ENCODE data around the gene C15orf40. TPM values are rescaled to one million over a fixed set of nuclear protein-coding genes. Genes with fewer than 3 reads are reported as not detected.
A peak's percentile ranks its signal among the peaks of the same experiment; 100 is the strongest.
"Not testable (repeated sequence)": the region's sequence is repeated elsewhere in the genome, so short reads cannot be mapped to it uniquely, and the experiment has no call there.

C15orf40 gene
- 3.5 and 5.8 TPM in 2 replicates for total RNA-seq

GRCh38 chr15:83011271-83012075, at the start of gene C15orf40:
TSS of gene C15orf40 (minus strand) at chr15:83011639. CDS start at chr15:83011607, 32 bp downstream.
- DNase-seq (ENCODE audit: low read depth): peak; percentile 74

- DNase-seq (ENCODE audit: low read depth): no peak
These were observed 46.4 kb upstream of the C15orf40 start for GRCh38 chr15:83057696-83058376.

GRCh38 chr15:83057002-83057401, 45.6 kb upstream of the C15orf40 start:
- no peak for DNase-seq (ENCODE audit: low read depth)

DNA sequence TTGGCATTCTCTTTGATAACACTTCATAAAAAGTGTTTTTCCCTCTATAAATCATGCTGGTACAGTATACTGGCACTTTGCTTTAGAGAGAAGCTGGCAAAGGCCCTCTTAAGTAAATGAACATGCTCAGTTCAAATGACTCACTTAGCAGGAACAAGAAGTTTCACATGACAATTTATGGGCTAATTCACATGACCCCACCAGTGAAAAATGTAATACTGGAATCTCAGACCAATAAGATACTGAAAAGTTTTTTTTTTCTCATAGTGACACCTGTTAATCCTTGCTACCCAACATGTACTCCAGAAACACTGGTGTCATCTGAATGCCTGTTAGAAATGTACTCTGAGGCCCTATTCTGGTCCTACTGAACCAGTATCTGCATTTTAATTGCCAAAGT, 41.7 kb upstream of the C15orf40 start:
- peak; percentile 86 for DNase-seq (ENCODE audit: low read depth)

DNA sequence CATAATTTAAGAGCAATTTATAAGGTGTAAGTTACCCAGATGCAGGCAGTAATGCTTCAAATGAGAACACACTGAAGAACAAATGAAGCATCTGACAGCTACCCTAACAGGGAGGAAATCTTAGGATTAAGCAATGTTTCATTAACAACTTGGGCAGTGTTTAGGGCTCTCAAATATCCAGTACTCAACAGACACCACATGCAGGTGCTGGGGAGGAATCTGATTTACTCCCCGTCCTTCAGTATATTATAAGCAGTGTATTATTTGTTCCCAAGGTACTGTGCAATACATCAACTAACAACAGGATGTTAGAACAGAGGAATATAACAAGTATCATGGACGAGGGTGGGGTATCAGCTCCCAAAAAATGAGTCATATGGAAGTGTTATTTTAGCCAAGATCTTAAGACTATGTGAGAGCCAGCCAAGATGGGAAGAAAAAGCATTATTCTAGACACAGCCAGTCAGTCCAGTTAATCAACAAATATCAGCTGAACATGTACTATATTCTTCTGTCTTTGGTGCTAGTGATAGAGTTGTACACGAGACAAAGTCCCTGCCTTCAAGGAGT, 35.2 kb upstream of the C15orf40 start:
- peak; percentile 63 for DNase-seq (ENCODE audit: low read depth)

DNA sequence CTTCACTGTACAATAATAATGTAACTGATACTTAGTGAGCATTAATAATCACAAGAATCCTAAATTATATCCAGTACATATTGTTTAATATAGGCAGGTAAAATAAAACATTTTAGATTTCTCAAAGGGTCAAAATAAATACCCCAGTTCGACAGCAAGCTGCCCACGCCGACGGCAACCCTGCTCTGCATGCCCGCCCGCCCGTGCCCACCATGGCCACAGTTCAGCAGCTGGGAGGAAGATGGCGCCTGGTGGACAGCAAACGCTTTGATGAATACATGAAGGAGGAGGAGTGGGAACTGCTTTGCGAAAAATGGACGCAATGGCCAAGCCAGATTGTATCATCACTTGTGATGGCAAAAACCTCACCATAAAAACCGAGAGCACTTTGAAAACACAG, 32.7 kb upstream of the C15orf40 start:
- no peak for DNase-seq (ENCODE audit: low read depth)

GRCh38 chr15:83039206-83039605, 27.8 kb upstream of the C15orf40 start:
- DNase-seq (ENCODE audit: low read depth): no peak

DNA sequence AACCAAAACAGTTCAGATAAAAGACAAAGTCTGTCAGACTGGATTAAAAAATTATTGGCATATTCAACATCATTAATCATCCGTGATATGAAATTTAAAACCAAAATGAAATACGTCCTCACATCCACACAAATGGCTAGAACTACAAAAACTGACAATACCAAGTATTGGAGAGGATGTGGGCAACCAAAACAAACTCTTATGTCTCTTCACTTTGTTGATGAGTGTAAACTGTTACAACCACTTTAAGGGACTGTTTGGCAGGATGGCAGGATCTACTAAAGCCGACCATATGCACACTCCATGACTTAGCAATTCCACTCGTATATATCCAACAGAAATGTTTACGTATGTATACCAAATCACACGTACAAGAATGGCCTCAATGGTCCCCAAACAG, 24.8 kb upstream of the C15orf40 start:
- DNase-seq (ENCODE audit: low read depth): no peak

GRCh38 chr15:83031234-83031633, 19.8 kb upstream of the C15orf40 start:
- DNase-seq (ENCODE audit: low read depth): not testable (repeated sequence)

DNA sequence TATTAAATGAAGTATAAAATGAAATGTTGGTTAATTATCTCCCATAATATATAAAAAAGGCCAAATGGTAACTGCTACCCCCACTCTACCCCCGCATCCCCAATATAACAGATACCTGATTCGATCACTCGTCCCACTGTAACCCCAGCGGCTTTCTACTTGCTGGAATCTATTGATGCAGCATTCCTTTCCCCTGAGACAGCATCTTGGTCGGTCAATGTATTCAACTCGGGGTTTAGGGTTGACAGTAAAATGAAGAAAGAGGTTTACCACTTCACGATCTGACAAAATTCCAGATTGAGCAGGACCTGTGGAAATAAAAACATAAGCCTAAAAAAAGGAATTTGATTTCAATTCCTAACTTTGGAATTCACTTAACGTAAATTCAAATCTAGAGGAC, 18.6 kb upstream of the C15orf40 start:
- peak; percentile 19 for DNase-seq (ENCODE audit: low read depth)

GRCh38 chr15:83018436-83018835, 7.0 kb upstream of the C15orf40 start:
- peak; percentile 50 for DNase-seq (ENCODE audit: low read depth)

- DNase-seq (ENCODE audit: low read depth): no peak
These were observed 5.5 kb upstream of the C15orf40 start for GRCh38 chr15:83016906-83017305.

DNA sequence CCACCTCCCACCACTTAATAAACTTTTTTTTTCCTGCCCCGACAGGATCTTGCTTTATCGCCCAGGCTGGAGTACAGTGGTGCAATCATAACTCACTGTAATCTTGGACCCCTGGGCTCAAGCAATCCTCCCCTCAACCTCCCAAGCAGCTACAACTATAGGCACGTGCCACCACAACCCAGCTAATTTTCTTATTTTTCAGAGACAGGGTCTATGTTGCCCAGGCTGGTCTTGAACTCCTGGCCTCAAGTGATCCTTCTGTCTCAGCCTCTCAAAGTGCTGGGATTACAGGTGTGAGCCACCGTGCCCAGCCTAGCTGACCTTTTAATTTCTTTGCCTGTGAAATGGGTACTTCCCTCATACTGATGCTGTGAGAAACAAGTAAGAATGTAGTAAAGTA, 3.9 kb upstream of the C15orf40 start:
- DNase-seq (ENCODE audit: low read depth): no peak

- no peak for DNase-seq (ENCODE audit: low read depth)
These were observed 2.8 kb upstream of the C15orf40 start for GRCh38 chr15:83014205-83014653.

- no peak for DNase-seq (ENCODE audit: low read depth)
These were observed 1.2 kb upstream of the C15orf40 start for GRCh38 chr15:83012636-83013035.

- DNase-seq (ENCODE audit: low read depth): no peak
These were observed 612 bp upstream of the C15orf40 start for GRCh38 chr15:83012076-83012426.

DNA sequence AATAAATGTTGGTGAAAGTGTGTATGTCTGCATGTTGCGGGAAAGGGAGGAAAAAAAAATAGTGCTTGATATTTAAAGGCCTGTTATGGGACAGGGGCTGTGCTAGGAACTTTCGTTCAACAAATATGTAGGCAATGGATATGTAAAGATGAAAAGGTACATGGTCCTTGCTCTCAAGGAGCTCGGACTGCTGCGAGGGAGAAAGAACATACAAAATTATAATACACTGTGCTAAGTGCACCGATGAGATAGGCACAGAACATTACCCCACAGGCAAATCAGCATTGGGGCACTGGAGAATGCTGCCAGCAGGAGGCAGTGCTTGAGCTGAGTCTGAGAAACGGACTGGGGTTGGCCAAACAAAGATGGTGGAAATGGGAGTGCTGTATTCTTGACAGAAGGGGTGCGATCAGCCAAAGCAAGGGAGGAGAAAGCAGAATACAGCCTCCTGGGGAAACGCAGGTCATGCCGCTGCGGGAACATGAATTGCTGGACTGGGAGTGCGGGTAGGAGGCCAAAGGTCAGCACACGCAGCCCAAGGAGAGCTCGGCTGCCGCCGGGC, 649 bp downstream of the C15orf40 start:
- DNase-seq (ENCODE audit: low read depth): peak; percentile 72

- not testable (repeated sequence) for DNase-seq (ENCODE audit: low read depth)
These were observed 10.8 kb downstream of the C15orf40 start for GRCh38 chr15:83000672-83001031.

GRCh38 chr15:82999905-83000671, 11.4 kb downstream of the C15orf40 start:
- peak; percentile 70 for DNase-seq (ENCODE audit: low read depth)

- DNase-seq (ENCODE audit: low read depth): no peak
These were observed 12.0 kb downstream of the C15orf40 start for GRCh38 chr15:82999426-82999825.

DNA sequence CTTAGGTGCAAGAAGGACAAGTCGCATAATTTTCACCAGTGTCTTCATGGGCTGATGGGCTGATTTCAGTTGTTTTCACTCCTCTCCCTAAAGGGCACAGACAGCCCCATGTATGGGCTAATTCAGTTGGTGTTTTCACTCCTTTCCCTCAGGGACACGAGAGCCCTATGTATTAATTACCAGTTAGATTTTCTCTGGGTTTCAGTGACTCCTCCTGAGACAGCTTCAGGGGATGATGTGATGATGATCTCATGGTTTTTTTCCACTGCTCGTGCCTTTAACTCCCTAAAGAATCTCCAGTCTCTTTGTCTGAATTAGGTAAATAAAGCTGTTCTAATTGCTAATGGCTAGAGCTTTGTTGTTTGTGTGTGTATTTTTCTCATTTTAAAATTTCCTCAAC, 15.5 kb downstream of the C15orf40 start:
- no peak for DNase-seq (ENCODE audit: low read depth)

DNA sequence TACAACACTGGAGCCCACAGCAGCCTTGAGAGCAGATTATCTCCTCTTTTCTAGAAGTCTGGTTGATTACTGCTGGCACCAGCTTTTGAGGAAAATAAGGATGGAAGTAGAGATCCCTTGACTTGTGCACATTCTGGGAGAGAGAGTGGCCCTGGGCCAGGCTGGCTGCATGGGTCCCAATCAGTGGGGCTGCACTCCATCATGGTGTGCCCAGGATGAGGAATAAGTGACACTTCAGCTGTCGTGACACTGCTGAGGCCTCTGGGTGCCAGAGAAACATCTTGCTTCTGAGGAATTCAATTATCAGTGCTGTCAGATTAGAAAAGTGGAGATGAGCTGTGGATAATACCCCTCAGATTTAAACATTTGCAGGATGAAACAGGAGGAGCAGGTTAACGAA, 16.4 kb downstream of the C15orf40 start:
- DNase-seq (ENCODE audit: low read depth): no peak
